HCT116 (cell line): ENCODE measurements around the gene SMTNL1. TPM values are rescaled to one million over a fixed set of nuclear protein-coding genes. Genes with fewer than 3 reads are reported as not detected.

ENCODE experiments used
- ATAC-seq: fragments of 200-7000 bp; cut with Tn5 transposase; 2 replicates; pipeline ENCODE4 v1.9.1; 2020; ENCODE audit warnings: mild to moderate bottlenecking, moderate library complexity
- BruUV-seq: library from RNA; stranded (reverse); fragments of 400-500 nt; replicated peaks from 2 replicates; lab custom pipeline; 2021; lab: Mats Ljungman, UMichigan
- CTCF ChIA-PET: fragments of 300-600 bp; sonication (Branson Sonifier 250); formaldehyde crosslinking; loops from one replicate; lab custom pipeline; 2021; ENCODE audit warnings: antibody characterized with exemption; lab: Charles Lee
- POLR2A ChIA-PET: fragments of 300-600, 350-600 bp; sonication (Branson Sonifier 250); formaldehyde crosslinking; loops from one replicate; lab custom pipeline; 2021; ENCODE audit warnings: antibody characterized with exemption; lab: Charles Lee
- RAD21 ChIA-PET, 2 experiments: fragments of 300-600 bp; sonication (Branson Sonifier 250); formaldehyde crosslinking; loops; one replicate each; lab custom pipeline; 2023; ENCODE audit warnings: low total read pairs in 2 of 2; ENCODE audit not compliant: uncharacterized antibody in 2 of 2, unreplicated experiment in 2 of 2, low non-redundant PET in 1 of 2; lab: Charles Lee
- DNase-seq: peaks from one replicate; pipeline ENCODE4 v3.0.0-alpha.2; 2010; ENCODE audit warnings: low read depth, low spot score
- H2AFZ ChIP-seq: fragments of 200-600 bp; shearing (Covaris generic), sonication (generic); 2 replicates; pipeline ENCODE4 v1.6.1; 2017; ENCODE audit warnings: low read depth, mixed run types, mixed read lengths, antibody characterized with exemption, low read length; ENCODE audit not compliant: poor library complexity, severe bottlenecking
- H3K27ac ChIP-seq: 2 replicates; pipeline ENCODE4 v1.5.1; 2012; ENCODE audit warnings: low read depth, low read length
- H3K27me3 ChIP-seq: fragments of 200-600 bp; sonication (generic); 2 replicates; pipeline ENCODE4 v1.6.1; 2016; ENCODE audit warnings: mixed run types, low read length, mixed read lengths; ENCODE audit not compliant: insufficient read depth
- H3K36me3 ChIP-seq, 2 experiments: fragments of 200-500 bp in 1 of 2; fragments of 200-600 bp in 1 of 2; sonication (Bioruptor generic) in 1 of 2; sonication (generic) in 1 of 2; 2 replicates each; pipeline versions ENCODE4 v1.5.1 to v1.6.1; 2014 to 2016; ENCODE audit warnings: low read length in 2 of 2, inconsistent platforms in 1 of 2, mixed read lengths in 1 of 2, mixed run types in 1 of 2; ENCODE audit not compliant: insufficient read depth in 2 of 2, control insufficient read depth in 1 of 2
- H3K4me1 ChIP-seq, 2 experiments: fragments of 200-600 bp in 1 of 2; sonication (generic) in 1 of 2; 2 replicates each; pipeline versions ENCODE4 v1.5.1 to v1.6.1; 2012 to 2017; ENCODE audit warnings: low read length in 2 of 2, inconsistent platforms in 1 of 2, mild to moderate bottlenecking in 1 of 2, mixed read lengths in 1 of 2, mixed run types in 1 of 2, moderate library complexity in 1 of 2; ENCODE audit not compliant: insufficient read depth in 2 of 2, control insufficient read depth in 1 of 2
- H3K4me2 ChIP-seq: fragments of 200-600 bp; sonication (generic); 2 replicates; pipeline ENCODE4 v1.6.1; 2017; ENCODE audit warnings: mixed run types, low read length, mixed read lengths
- H3K4me3 ChIP-seq, 2 experiments: fragments of 200-600 bp in 1 of 2; sonication (generic) in 1 of 2; replicated peaks in 1 of 2; 2 replicates each; pipeline ENCODE4 v1.5.1; 2011 to 2016; ENCODE audit warnings: low read length in 2 of 2, control low read depth in 1 of 2, low read depth in 1 of 2, mild to moderate bottlenecking in 1 of 2, mixed read lengths in 1 of 2, mixed run types in 1 of 2
- H3K79me2 ChIP-seq: fragments of 200-600 bp; sonication (generic); 2 replicates; pipeline ENCODE4 v1.6.1; 2017; ENCODE audit warnings: mild to moderate bottlenecking, mixed run types, low read length, moderate library complexity, mixed read lengths; ENCODE audit not compliant: insufficient read depth
- H3K9ac ChIP-seq: fragments of 200-600 bp; sonication (generic); 2 replicates; pipeline ENCODE4 v1.6.1; 2016; ENCODE audit warnings: low read length, mixed read lengths
- H3K9me2 ChIP-seq: fragments of 200-600 bp; sonication (generic), shearing (Covaris generic); 2 replicates; pipeline ENCODE4 v1.6.1; 2017; ENCODE audit warnings: mixed run types, mild to moderate bottlenecking, moderate library complexity; ENCODE audit not compliant: insufficient read depth
- H3K9me3 ChIP-seq, 2 experiments: fragments of 200-500 bp in 1 of 2; fragments of 200-600 bp in 1 of 2; sonication (Bioruptor generic) in 1 of 2; sonication (generic) in 1 of 2; 2 replicates each; pipeline ENCODE4 v1.6.1; 2014 to 2017; ENCODE audit warnings: low read length in 2 of 2, mixed read lengths in 2 of 2, inconsistent platforms in 1 of 2, low read depth in 1 of 2, mild to moderate bottlenecking in 1 of 2, mixed run types in 1 of 2, moderate library complexity in 1 of 2; ENCODE audit not compliant: control insufficient read depth in 1 of 2, insufficient read depth in 1 of 2
- H4K20me1 ChIP-seq: fragments of 200-600 bp; sonication (generic), shearing (Covaris generic); 2 replicates; pipeline ENCODE4 v1.6.1; 2017; ENCODE audit warnings: mixed run types, mild to moderate bottlenecking, moderate library complexity; ENCODE audit not compliant: insufficient read depth
- CBX3 ChIP-seq: IDR thresholded peaks from 2 replicates; pipeline ENCODE4 v1.6.1; 2012; ENCODE audit warnings: low read depth
- CEBPB ChIP-seq: IDR thresholded peaks from 2 replicates; pipeline ENCODE4 v1.6.1; 2012; ENCODE audit warnings: low read depth
- FOSL1 ChIP-seq: IDR thresholded peaks from 2 replicates; pipeline ENCODE4 v1.6.1; 2012; ENCODE audit warnings: low read depth
- POLR2A ChIP-seq: IDR thresholded peaks from 2 replicates; pipeline ENCODE4 v1.7.0; 2011; ENCODE audit warnings: borderline replicate concordance; ENCODE audit not compliant: insufficient read depth, insufficient read length; ENCODE audit errors: extremely low read depth
- RAD21 ChIP-seq: IDR thresholded peaks from 2 replicates; pipeline ENCODE4 v1.6.1; 2012; ENCODE audit warnings: low read depth, mild to moderate bottlenecking
- TCF7L2 ChIP-seq: IDR thresholded peaks from 2 replicates; pipeline ENCODE4 v1.7.0; 2011; ENCODE audit warnings: borderline replicate concordance, inconsistent platforms; ENCODE audit not compliant: insufficient read depth, insufficient read length; ENCODE audit errors: extremely low read depth
- YY1 ChIP-seq: IDR thresholded peaks from 2 replicates; pipeline ENCODE4 v1.6.1; 2011; ENCODE audit warnings: low read length, low read depth, moderate library complexity, mild to moderate bottlenecking; ENCODE audit not compliant: insufficient replicate concordance; ENCODE audit errors: extremely low read depth
- ZNF274 ChIP-seq: fragments of 200-500 bp; sonication (Bioruptor generic); IDR thresholded peaks from 2 replicates; pipeline ENCODE4 v1.6.1; 2014; ENCODE audit warnings: mild to moderate bottlenecking, low read depth, low read length, inconsistent platforms
- intact Hi-C: fragments of 100-400 bp; cut with micrococcal nuclease; formaldehyde crosslinking; loops from 2 replicates; pipeline ENCODE4 v1.10.0; 2022
- total RNA-seq: library from RNA; stranded (reverse); gene quantifications from one replicate; pipeline ENCODE4 v1.2.1, GENCODE V29; 2021; ENCODE audit not compliant: unreplicated experiment
- TF ChIP-seq, protein P1 (sequence below), 3 experiments: fragments of 200-600 bp in 1 of 3; sonication (generic) in 1 of 3; IDR thresholded peaks in 2 of 3; conservative IDR thresholded peaks in 1 of 3; 2 replicates each; pipeline ENCODE4 v1.5.1; 2012 to 2017; ENCODE audit warnings: low read depth in 2 of 3, low read length in 2 of 3, antibody characterized with exemption in 1 of 3, borderline replicate concordance in 1 of 3, control low read depth in 1 of 3, mild to moderate bottlenecking in 1 of 3, mixed read lengths in 1 of 3, mixed run types in 1 of 3, moderate library complexity in 1 of 3; ENCODE audit not compliant: insufficient read depth in 1 of 3
- TF ChIP-seq, protein P2 (sequence below): IDR thresholded peaks from 2 replicates; pipeline ENCODE4 v1.6.1; 2012
- TF ChIP-seq, protein P3 (sequence below): IDR thresholded peaks from 2 replicates; pipeline ENCODE4 v1.6.1; 2012; ENCODE audit warnings: low read depth

Gene SMTNL1
- total RNA-seq, 1 experiment from 2014 or later, result not detected

DNA sequence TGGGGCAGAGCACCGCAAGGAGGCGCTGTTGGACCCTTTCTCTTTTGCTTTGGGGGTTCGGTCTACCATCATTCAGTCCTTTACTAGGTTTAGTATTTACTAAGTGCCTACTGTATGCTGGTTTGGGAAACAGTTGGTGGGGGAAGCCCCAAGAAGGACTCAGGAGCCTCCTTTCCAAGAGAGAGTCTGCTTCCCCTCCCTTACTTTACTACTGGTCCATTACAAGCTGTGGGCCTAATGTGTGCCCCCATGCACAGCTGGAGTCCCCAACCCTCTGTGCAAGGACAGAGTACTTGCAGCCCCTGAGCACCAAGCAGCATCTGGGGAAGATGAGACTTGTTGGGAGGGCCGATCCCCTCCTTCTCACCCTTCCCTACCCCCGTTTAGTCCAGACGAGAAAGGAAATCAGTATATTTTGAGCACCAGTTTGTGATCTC lies 31.0 kb downstream of the SMTNL1 start:
- Histone ChIP-seq H3K79me2 (no peaks in the 10 kb centered on the region), H2AFZ (peak overlapping the region; percentile 46), H3K9me2 (no peaks in the 10 kb centered on the region), H3K36me3 (no peaks in the 10 kb centered on the region), H3K27ac (peak overlapping the region; percentile 67), H3K4me3 (peak overlapping the region; percentile 66 to 73), H3K27me3 (no peaks in the 10 kb centered on the region), H3K9ac (peak overlapping the region; percentile 49), H3K9me3 (no peaks in the 10 kb centered on the region), H3K4me2 (peak overlapping the region; percentile 87), H3K4me1 (peaks cover 7 to 19% of the 10 kb centered on the region in 2 experiments; a peak in 3 of 4 replicates), H4K20me1 (no peaks in the 10 kb centered on the region)
- peak; percentile 29 for ATAC-seq
- no TSS peak for BruUV-seq
- intact Hi-C loops, result loop anchor here (1.0 kb wide), 2 partner anchors 73 to 945 kb away; no protein-coding TSS in a partner anchor
- RAD21 ChIA-PET, result interaction anchor here (0.6 to 1.9 kb wide), 5 partner anchors 73 to 699 kb away, joined by 3 to 9 read pairs (median 4); partner anchors contain the start of gene OR10W1 (in 1 of the 2)
- TF ChIP-seq, protein P1, sequence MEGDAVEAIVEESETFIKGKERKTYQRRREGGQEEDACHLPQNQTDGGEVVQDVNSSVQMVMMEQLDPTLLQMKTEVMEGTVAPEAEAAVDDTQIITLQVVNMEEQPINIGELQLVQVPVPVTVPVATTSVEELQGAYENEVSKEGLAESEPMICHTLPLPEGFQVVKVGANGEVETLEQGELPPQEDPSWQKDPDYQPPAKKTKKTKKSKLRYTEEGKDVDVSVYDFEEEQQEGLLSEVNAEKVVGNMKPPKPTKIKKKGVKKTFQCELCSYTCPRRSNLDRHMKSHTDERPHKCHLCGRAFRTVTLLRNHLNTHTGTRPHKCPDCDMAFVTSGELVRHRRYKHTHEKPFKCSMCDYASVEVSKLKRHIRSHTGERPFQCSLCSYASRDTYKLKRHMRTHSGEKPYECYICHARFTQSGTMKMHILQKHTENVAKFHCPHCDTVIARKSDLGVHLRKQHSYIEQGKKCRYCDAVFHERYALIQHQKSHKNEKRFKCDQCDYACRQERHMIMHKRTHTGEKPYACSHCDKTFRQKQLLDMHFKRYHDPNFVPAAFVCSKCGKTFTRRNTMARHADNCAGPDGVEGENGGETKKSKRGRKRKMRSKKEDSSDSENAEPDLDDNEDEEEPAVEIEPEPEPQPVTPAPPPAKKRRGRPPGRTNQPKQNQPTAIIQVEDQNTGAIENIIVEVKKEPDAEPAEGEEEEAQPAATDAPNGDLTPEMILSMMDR (IDR thresholded peaks at IDR 0.05 in 2 of 3, conservative IDR thresholded peaks at IDR 0.05 in 1 of 3; ENCODE audit: borderline replicate concordance in 1 of 3, insufficient read depth in 1 of 3, low read depth in 2 of 3, low read length in 2 of 3), result peak; percentile 90 to 96 (median 95); a peak in 5 of 6 replicates
- TF ChIP-seq TCF7L2, result peak; percentile 13
- no peak for TF ChIP-seq CBX3
- no peak for TF ChIP-seq YY1
- TF ChIP-seq FOSL1, result no peak
- TF ChIP-seq CEBPB, result no peak
- no peak for TF ChIP-seq ZNF274
- TF ChIP-seq, protein P2, sequence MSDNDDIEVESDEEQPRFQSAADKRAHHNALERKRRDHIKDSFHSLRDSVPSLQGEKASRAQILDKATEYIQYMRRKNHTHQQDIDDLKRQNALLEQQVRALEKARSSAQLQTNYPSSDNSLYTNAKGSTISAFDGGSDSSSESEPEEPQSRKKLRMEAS, result no peak
- peak; percentile 81 for TF ChIP-seq RAD21
- no peak for TF ChIP-seq POLR2A
- TF ChIP-seq, protein P3, sequence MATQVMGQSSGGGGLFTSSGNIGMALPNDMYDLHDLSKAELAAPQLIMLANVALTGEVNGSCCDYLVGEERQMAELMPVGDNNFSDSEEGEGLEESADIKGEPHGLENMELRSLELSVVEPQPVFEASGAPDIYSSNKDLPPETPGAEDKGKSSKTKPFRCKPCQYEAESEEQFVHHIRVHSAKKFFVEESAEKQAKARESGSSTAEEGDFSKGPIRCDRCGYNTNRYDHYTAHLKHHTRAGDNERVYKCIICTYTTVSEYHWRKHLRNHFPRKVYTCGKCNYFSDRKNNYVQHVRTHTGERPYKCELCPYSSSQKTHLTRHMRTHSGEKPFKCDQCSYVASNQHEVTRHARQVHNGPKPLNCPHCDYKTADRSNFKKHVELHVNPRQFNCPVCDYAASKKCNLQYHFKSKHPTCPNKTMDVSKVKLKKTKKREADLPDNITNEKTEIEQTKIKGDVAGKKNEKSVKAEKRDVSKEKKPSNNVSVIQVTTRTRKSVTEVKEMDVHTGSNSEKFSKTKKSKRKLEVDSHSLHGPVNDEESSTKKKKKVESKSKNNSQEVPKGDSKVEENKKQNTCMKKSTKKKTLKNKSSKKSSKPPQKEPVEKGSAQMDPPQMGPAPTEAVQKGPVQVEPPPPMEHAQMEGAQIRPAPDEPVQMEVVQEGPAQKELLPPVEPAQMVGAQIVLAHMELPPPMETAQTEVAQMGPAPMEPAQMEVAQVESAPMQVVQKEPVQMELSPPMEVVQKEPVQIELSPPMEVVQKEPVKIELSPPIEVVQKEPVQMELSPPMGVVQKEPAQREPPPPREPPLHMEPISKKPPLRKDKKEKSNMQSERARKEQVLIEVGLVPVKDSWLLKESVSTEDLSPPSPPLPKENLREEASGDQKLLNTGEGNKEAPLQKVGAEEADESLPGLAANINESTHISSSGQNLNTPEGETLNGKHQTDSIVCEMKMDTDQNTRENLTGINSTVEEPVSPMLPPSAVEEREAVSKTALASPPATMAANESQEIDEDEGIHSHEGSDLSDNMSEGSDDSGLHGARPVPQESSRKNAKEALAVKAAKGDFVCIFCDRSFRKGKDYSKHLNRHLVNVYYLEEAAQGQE, result no peak
- CTCF ChIA-PET, result interaction anchor here (0.5 to 2.6 kb wide), 8 partner anchors 10 to 231 kb away, joined by 3 to 40 read pairs (median 4); no protein-coding TSS in a partner anchor
- peak; percentile 56 for DNase-seq
- POLR2A ChIA-PET, result interaction anchor here (2.1 kb wide), 1 partner anchor 73 kb away, joined by 8 read pairs; no protein-coding TSS in a partner anchor
